Amniotic epithelial cell (primary cell): ENCODE measurements around the gene OR1M1.
"Not testable (repeated sequence)": the region's sequence is repeated elsewhere in the genome, so short reads cannot be mapped to it uniquely, and the experiment has no call there.

Experiments
- DNase-seq: peaks from one replicate; pipeline ENCODE4 v3.0.0-alpha.2; 2010; ENCODE audit warnings: low read depth

OR1M1 gene

GRCh38 chr19:9086761-9087160 lies at the start of gene OR1M1:
OR1M1 (plus strand) TSS chr19:9087061; CDS start chr19:9093245, 6,184 bp downstream.
- no peak for DNase-seq

- DNase-seq = no peak
Observed at GRCh38 chr19:9037400-9038062, 49.3 kb upstream of the OR1M1 start.

- DNase-seq = no peak
Observed at GRCh38 chr19:9039728-9040127, 47.1 kb upstream of the OR1M1 start.

GRCh38 chr19:9040131-9040530 lies 46.7 kb upstream of the OR1M1 start:
- DNase-seq = no peak

GRCh38 chr19:9041023-9041422 lies 45.8 kb upstream of the OR1M1 start:
- no peak for DNase-seq

GRCh38 chr19:9043524-9043923 lies 43.3 kb upstream of the OR1M1 start:
- DNase-seq = no peak

GRCh38 chr19:9044449-9044848 lies 42.4 kb upstream of the OR1M1 start:
- no peak for DNase-seq

GRCh38 chr19:9046694-9047093 lies 40.2 kb upstream of the OR1M1 start:
- no peak for DNase-seq

GRCh38 chr19:9052894-9053293 lies 34.0 kb upstream of the OR1M1 start:
- no peak for DNase-seq

- DNase-seq = not testable (repeated sequence)
Observed at GRCh38 chr19:9053674-9054073, 33.2 kb upstream of the OR1M1 start.

GRCh38 chr19:9054207-9054606 lies 32.7 kb upstream of the OR1M1 start:
- DNase-seq = no peak

GRCh38 chr19:9054765-9055164 lies 32.1 kb upstream of the OR1M1 start:
- no peak for DNase-seq

GRCh38 chr19:9056131-9056530 lies 30.7 kb upstream of the OR1M1 start:
- not testable (repeated sequence) for DNase-seq

GRCh38 chr19:9057505-9058258 lies 29.2 kb upstream of the OR1M1 start:
- DNase-seq = no peak

GRCh38 chr19:9058905-9059667 lies 27.8 kb upstream of the OR1M1 start:
- DNase-seq = no peak

GRCh38 chr19:9060564-9061340 lies 26.1 kb upstream of the OR1M1 start:
- no peak for DNase-seq

GRCh38 chr19:9061879-9062278 lies 25.0 kb upstream of the OR1M1 start:
- DNase-seq = no peak

GRCh38 chr19:9065457-9066014 lies 21.3 kb upstream of the OR1M1 start:
- no peak for DNase-seq

- no peak for DNase-seq
Observed at GRCh38 chr19:9070066-9070465, 16.8 kb upstream of the OR1M1 start.

- DNase-seq = not testable (repeated sequence)
Observed at GRCh38 chr19:9071720-9072119, 15.1 kb upstream of the OR1M1 start.

GRCh38 chr19:9073806-9074205 lies 13.1 kb upstream of the OR1M1 start:
- no peak for DNase-seq
